Urothelium cell line (cell line): ENCODE results near the gene FBXO2.
A peak's percentile ranks its signal among the peaks of the same experiment; 100 is the strongest.
"Not testable (repeated sequence)": the region's sequence is repeated elsewhere in the genome, so short reads cannot be mapped to it uniquely, and the experiment has no call there.

ENCODE experiments used
- DNase-seq: peaks from one replicate; pipeline ENCODE4 v3.0.0; 2011; ENCODE audit warnings: low spot score, mixed read lengths
- FAIRE-seq: peaks from 2 replicates; lab custom pipeline; 2011; peaks lifted over from hg19 to GRCh38; lab: Jason Lieb, UNC

Gene FBXO2

GRCh38 chr1:11629184-11630016 lies 24.8 kb downstream of the FBXO2 start:
- FAIRE-seq: no peak
- no peak for DNase-seq

- FAIRE-seq (no peak), DNase-seq (no peak)
Measured at GRCh38 chr1:11628767-11629166, 25.5 kb downstream of the FBXO2 start.

DNA sequence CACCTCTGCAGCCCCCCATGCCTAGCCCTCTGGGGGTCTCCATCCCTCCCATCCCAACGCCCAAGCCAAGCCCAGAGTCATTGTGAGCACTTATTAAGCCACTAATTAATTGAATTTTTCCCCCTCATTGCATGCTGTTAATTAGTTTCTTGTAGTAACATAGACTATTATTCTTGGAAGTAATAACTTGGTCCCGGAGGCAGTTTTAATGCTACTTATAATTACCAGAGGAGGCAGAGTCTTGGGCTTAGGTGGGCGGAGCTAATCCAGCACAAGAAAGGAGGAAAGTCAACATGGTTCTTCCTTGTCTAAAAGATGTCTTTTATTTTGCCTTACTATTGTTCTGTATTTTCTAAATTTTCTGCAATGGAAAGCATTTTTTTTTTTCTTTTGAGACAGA lies 27.7 kb downstream of the FBXO2 start:
- FAIRE-seq (no peak), DNase-seq (no peak)

- no peak for FAIRE-seq
Measured at GRCh38 chr1:11623702-11624101, 30.5 kb downstream of the FBXO2 start.

GRCh38 chr1:11622398-11622797 lies 31.8 kb downstream of the FBXO2 start:
- no peak for DNase-seq
- no peak for FAIRE-seq

More at GRCh38 chr1:11623702-11624101, 30.5 kb downstream of the FBXO2 start:
- no peak for DNase-seq

DNA sequence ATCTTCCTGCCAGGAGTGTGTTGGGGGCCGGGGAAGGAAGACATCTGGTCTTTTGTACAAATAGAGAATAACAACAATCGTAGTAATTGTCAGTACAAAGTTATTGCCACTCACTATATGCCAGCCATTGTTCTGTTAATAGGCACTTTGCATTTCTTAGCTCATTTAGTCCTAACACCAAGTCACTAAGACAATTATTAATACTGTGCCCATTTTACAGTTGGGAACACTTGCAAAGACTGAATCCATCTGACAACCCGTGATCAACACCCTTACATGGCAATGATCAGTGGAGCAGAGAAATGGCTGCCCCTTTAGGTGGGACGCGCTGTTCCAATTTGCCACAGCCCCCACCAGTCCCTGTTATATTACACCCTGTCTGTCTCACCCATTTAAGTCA lies 33.3 kb downstream of the FBXO2 start:
- DNase-seq (no peak), FAIRE-seq (no peak)

DNA sequence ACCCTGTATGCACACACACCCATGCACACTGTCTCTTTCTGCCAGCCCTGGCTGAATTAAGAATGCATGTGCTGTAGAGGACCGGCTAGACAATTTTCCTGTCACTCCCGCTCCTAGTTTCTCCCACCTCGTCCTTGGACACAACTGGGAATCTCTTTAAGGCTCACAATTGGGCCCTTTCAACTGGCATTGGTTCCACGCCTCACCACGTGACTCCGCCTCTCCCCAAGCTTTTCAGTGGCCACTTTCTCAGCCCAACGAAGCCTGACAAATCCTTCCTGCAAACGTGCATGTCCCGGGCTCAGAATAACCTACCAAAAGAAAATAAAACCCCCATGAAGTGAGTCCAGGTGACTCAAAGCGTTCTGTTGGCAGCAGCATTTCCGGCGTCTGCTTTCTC lies 33.8 kb downstream of the FBXO2 start:
- no peak for FAIRE-seq
- DNase-seq: no peak

GRCh38 chr1:11617741-11618140 lies 36.5 kb downstream of the FBXO2 start:
- DNase-seq (no peak), FAIRE-seq (no peak)

- FAIRE-seq (no peak), DNase-seq (no peak)
Measured at GRCh38 chr1:11617314-11617713, 36.9 kb downstream of the FBXO2 start.

- DNase-seq (no peak), FAIRE-seq (no peak)
Measured at GRCh38 chr1:11616766-11617165, 37.5 kb downstream of the FBXO2 start.

DNA sequence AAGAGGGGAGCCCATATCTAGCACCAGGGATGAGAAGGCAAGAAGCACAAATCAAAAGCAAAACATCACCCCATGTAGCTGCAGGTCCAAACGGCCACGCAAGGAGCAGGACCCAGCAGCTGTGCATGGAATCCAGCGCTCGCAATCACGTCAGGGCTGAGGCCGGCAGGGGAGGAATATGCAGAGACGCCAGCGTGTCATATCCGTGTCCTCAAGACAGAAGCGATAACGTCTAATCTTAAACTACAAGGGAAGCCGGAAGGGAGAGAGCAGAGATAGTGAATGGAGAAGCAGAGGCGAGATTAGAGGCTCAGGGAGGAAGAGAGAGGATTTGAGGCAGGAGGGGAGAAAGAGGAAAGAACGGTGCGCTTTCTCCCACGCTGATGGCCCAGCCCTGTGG lies 39.1 kb downstream of the FBXO2 start:
- peak; percentile 30 for FAIRE-seq
- no peak for DNase-seq

DNA sequence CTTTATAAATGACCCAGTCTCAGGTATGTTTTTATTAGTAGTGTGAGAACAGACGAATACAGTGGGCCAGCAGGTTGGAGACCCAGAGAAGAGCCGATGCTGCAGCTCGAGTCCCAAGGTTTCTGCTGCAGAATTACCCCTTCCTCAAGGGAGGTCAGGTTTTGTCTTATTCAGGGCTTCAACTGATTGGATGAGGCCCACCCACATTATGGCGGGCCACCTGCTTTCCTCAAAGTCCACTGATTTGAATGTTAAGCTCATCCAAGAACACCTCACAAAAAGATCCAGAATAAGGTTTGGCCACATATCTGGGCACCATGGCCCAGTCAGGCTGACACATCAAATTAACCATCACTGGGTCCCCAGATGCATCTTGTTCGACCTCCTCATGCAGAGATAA lies 40.9 kb downstream of the FBXO2 start:
- FAIRE-seq (no peak), DNase-seq (no peak)

- FAIRE-seq (no peak), DNase-seq (no peak)
Measured at GRCh38 chr1:11611638-11612327, 42.4 kb downstream of the FBXO2 start.

- no peak for FAIRE-seq
- DNase-seq: no peak
Measured at GRCh38 chr1:11610629-11611180, 43.5 kb downstream of the FBXO2 start.

GRCh38 chr1:11609378-11609777 lies 44.9 kb downstream of the FBXO2 start:
- FAIRE-seq, DNase-seq: not testable (repeated sequence)

GRCh38 chr1:11608596-11609130 lies 45.6 kb downstream of the FBXO2 start:
- FAIRE-seq, DNase-seq: not testable (repeated sequence)

GRCh38 chr1:11606775-11607174 lies 47.5 kb downstream of the FBXO2 start:
- FAIRE-seq: no peak
- no peak for DNase-seq

DNA sequence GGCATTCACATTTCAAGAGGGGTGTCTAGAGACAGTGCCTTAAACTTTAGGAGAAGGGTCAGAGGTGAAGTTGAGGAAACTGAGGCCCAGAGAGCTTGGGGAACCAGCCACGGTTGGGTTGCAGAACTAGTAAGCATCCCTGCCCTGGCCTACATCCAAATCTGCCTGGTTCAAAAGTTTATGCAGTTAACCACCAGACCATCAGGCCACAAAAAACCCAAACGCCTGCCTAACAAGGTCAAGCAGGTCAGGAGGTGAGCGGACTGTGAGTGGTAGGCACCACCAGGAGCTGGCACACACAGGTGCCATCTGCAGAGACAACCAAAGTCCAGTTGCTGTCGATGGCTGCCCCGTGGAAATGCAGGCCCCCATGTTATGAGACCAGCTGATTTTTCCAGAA lies 51.2 kb downstream of the FBXO2 start:
- FAIRE-seq (no peak), DNase-seq (no peak)

GRCh38 chr1:11602424-11602823 lies 51.8 kb downstream of the FBXO2 start:
- FAIRE-seq: no peak
- no peak for DNase-seq

DNA sequence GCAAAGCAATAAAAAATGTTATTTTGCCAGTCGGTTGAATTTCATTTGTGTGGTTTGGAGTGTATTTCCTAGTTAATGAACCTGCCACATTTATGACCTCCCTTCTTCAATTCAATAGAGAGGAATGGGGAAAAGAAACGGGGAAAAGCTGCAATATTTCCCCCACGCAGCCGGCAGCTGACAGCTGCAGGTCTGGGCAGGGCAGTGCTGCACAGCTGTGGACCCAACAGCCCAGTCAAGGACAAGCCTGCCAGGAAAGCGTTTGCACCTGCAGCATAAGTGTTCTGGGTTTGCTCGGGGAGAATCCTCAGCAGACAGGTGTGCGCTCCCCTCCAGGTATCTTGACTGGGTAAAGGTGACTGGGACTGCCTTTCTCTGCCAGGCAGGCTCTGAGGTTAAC lies 53.4 kb downstream of the FBXO2 start:
- no peak for FAIRE-seq

DNA sequence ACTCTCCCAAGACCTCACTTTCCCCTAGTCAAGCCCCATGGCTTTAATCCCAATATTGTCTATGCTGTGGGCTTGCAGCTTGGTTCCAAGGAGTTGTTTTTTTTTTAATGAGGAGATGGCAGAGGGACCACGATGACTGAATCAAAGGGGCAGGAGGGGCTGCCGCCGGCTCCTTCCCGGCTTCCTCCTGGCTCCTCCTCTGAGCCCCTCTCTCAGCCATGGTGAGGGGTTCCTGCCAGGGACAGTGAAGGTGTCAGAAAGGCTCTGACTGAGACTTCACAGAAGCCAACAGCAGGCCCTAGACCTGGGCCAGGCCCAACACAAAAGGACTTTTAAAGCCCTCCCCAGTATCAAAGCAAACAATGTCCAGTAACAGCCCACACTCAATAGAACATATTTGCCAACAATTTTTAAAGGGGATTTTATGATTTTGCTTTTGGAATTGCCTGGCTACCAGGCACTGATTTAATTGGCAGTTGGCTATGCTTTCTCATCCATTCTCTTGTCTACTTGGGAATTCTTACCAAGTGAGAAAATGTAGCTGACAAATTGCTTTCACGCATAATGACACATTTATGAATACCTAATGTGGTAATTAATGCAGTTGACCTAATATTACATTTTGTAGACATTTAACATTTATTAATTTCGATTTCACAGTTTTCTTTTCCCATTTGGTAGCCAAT lies 54.2 kb downstream of the FBXO2 start:
- FAIRE-seq (no peak), DNase-seq (no peak)

More for the DNA sequence above, 53.4 kb downstream of the FBXO2 start:
- DNase-seq: no peak
